GM21737 (cell line): ENCODE data around the gene MFN2.

Source experiments
- ATAC-seq: cut with Tn5 transposase; IDR thresholded peaks from one replicate; pipeline ENCODE4 v1.9.1; 2021; ENCODE audit warnings: mild to moderate bottlenecking, moderate library complexity; ENCODE audit not compliant: unreplicated experiment

The MFN2 gene

GRCh38 chr1:11957897-11958296 lies 22.3 kb upstream of the MFN2 start:
- ATAC-seq, result no peak

DNA sequence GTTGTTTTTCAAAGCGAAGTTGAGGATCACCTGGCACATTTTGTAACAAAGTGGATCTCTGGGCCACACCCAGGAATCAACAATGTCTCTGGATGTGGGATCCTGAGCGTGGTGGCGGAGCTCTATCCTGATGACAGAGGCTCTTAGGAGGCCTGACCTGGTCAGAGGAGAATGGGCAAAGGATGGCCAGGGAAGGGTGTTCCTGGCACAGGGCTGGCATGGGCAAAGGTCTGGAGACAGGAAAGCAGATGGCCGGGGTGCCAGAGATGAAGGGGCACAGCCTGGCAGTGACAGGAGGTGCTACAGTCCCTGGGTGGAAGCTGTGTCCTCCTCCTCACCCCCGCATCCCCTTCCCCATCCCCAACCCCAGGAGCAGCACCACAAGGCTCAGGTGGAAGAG lies 20.0 kb upstream of the MFN2 start:
- no peak for ATAC-seq

- ATAC-seq, result no peak
Observed at GRCh38 chr1:11960715-11961114, 19.5 kb upstream of the MFN2 start.

GRCh38 chr1:11961230-11961629 lies 19.0 kb upstream of the MFN2 start:
- no peak for ATAC-seq

DNA sequence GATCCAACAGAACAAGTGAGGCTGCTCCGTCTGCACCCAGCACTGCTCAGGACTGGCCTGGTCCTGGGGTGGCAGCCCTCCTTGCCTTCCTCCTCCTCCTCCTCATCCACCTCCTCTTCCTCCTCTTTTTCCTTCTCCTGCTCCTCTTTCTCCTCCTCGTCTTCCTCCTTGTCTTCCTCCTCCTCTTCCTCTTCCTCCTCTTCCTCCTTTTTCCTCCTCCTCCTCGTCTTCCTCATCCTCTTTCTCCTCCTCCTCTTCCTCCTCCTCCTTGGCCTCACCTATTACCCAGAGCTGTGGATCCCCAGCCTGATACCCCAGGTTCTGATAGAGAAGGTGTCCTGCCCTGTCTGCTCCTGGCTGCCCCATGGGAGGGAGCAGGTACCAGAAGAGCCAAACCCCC lies 16.6 kb upstream of the MFN2 start:
- ATAC-seq, result no peak

DNA sequence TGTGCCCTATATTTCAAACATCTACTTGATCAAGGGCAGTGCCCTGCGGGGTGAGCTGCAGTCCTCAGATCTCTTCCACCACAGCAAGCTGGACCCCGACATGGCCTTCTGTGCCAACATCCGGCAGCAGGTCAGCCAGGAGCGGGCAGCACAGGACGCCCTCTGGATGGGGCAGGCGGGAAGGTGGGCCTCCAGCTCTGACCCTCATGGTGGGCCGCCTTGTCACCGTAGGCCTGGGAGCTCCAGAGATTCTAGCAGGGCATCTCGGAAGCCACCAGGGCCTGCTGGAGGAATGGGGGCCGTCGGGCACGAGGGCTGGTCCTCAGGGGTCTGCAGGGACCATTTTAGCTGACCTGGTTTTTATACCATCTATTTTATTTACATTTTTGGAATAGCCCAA lies 15.6 kb upstream of the MFN2 start:
- ATAC-seq, result no peak

DNA sequence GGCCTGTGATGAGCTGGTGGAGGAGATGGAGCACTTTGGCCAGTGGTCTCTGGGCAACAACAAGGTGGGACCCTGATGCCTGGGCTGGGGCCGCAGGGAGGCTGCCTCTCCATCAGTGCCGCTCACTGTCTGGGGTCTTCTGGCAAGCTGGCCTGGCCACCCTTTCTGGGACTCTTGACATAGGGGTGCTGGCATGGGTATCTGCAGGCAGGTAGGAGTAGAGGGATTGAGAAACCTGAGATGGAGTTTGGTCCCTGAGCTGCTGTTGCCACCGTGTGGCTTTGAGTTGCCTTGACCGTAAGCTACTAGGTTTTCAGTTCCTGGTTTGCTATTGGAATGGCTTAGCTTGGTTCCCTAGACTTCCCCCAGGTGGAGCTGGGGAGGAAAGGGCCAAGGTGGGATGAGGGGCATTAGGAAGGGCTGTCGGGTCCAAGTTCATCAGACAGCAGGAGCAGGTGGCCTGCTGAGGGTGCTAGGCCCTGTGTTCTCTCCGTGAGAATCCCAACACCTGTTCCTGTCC lies 13.2 kb upstream of the MFN2 start:
- ATAC-seq, result no peak

DNA sequence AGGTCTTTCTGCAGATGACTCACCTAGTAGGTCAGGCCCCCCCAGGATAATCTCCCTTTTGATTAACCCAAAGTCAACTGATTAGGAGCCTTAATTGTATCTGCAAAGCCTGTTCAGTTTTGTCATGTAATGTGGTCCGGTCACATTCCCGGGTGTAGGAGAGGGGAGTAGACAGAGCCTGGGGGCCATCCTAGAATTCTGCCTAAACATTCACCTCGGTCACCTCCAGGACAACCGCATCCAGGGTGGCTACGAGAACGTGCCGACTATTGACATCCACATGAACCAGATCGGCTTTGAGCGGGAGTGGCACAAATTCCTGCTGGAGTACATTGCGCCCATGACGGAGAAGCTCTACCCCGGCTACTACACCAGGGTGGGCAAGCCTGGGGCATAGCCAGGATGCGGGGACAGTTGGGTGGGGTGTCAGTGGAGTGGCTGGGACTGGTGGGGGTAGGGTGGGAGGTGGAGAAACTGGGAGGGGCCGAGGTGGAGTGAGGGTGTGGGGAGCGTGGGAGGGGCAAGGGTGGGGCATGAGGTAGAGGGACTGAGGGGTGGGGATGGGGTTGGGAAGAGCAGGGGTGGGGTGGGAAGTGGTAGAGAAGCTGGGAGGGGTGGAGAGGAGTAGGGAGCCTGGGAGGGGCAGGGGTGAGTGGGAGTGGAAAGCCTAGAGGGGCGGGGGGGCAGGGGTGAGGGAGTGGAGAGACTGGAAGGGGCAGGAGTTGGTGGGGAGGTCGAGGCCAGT lies 9.6 kb upstream of the MFN2 start:
- no peak for ATAC-seq

GRCh38 chr1:11977625-11978024 lies 2.6 kb upstream of the MFN2 start:
- no peak for ATAC-seq

- no peak for ATAC-seq
Observed at GRCh38 chr1:11978301-11978700, 1.9 kb upstream of the MFN2 start.

DNA sequence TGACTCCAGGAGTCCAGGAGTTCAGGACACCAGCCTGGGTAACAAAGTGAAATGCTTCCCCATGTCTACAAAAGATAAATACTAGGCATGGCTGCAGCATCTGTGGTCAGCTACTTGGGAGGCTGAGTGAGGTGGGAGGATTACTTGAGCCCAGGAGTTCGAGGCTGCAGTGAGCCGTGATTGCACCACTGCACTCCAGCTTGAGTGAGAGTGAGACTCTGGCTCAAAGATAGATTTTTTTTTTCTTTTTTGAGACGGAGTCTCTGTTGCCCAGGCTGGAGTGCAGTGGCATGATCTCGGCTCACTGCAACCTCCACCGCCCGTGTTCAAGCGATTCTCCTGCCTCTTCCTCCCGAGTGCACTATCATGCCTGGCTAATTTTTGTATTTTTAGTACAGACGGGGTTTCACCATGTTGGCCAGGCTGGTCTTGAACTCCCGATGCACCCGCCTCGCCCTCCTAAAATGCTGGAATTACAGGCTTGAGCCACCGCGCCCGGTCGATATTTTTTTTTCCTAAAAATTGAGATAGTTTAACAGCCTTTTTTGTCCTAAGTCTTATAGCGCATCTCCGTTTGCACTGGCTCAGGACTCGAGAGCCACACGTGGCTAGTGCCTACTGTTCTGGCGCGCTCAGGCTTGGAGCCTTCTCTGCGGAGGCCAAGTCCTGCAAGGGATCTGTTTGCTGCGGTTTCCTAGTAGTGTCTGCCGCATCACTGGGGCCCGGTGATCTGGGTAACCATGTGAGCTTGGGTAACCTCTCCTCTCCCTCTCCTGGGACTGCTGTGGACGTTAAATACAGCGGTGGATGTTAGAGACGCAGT lies 1.0 kb upstream of the MFN2 start:
- ATAC-seq, result peak; percentile 4

GRCh38 chr1:11980676-11980972 lies 380 bp downstream of the MFN2 start:
- no peak for ATAC-seq

DNA sequence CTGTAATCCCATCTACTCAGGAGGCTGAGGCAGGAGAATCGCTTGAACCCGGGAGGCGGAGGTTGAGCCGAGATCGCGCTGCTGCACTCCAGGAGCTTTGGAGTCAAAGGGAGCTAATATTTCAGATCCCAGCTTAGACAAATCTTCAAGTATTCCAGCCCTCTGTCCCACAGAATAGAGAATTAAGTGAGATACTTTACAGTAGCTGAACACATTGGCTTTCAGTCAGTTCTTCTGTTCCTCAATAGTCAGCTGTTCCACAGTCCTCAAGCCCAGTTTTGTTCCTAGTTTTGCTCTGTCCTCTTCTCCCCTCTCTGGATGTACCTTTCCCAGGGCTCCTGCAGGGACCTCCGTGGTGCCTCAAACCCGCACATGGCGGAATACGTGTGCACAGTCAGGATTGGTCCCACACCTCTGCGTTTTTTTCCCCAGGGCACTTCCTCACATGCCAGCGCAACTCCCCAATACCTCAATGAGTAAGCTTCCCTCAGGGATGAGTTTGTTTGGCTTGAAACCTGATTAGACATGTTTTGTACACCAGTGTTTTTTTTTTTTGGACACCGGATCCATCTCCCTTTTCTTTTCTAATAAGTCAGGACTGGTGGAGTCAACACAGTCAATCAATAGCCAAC lies 1.2 kb downstream of the MFN2 start:
- ATAC-seq, result no peak

DNA sequence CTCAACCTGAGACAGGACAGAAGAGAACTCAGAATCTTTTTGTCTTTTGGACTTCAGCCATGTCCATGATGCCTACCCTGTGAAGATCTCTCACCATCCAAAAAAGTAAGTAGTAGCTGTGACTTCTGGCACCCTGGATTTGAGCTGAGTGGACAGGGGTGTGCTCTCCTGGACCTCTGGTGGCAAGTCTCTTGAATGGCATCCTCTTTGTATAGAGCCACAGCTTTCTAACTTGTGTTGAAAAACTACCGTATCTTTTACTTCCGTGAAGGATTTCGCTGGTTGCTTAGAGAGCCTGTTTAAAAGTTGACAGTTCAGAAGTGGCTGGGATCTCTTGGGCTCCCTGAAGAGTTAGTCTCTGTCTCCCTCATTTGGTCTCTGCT lies 1.8 kb downstream of the MFN2 start:
- ATAC-seq, result no peak

DNA sequence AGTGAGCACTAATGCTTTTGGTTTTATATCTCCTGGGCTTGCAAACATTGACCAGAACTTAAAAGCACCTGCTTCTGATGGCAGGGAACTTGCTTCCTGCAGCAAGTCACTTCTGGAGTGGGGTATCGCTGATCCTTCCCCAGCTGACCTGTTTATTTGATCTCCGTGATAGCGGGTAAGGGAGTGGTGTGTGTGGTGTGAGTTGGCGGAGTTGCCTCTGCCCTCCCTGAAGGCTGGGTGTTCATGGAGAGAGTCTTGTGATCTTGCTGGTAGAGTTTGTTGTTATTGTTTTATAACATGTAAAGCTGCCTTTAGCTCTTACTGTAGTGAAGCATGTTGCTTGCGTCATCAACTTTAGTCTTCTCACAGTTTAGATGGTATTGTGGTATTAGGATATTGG lies 3.9 kb downstream of the MFN2 start:
- ATAC-seq, result no peak

GRCh38 chr1:11984576-11984975 lies 4.3 kb downstream of the MFN2 start:
- ATAC-seq, result no peak

DNA sequence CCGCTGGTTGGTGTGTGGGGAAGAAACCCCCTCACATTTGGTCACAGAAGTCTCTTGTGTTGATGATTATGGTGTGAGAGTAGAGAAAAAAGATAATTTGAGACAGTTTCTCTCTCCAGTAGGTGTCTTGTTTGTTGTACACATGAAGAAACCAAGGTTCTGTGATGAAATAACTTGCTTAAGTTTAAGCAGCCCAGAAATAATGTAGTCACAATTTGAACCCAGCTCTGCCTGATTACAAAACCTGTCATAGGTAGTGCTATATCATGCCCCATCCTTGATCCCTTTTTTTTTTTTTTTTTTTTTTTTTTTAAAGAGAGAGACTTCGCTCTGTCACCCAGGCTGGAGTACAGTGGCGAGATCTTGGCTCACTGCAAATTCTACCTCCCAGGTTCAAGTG lies 4.9 kb downstream of the MFN2 start:
- no peak for ATAC-seq

- ATAC-seq, result no peak
Observed at GRCh38 chr1:11985851-11986250, 5.6 kb downstream of the MFN2 start.

GRCh38 chr1:11989669-11990068 lies 9.4 kb downstream of the MFN2 start:
- ATAC-seq, result no peak

- ATAC-seq, result no peak
Observed at GRCh38 chr1:11990303-11991032, 10.2 kb downstream of the MFN2 start.

GRCh38 chr1:11991969-11992676 lies 11.9 kb downstream of the MFN2 start:
- no peak for ATAC-seq
